Ishikawa (cell line): ENCODE data around the gene DMAC2L.

ENCODE experiments used
- CEBPB ChIP-seq: IDR thresholded peaks from 2 replicates; pipeline ENCODE4 v1.6.1; 2012
- CREB1 ChIP-seq: IDR thresholded peaks from 2 replicates; pipeline ENCODE4 v1.6.1; 2012; ENCODE audit warnings: low read depth
- EGR1 ChIP-seq: IDR thresholded peaks from 2 replicates; pipeline ENCODE4 v1.6.1; 2012
- EP300 ChIP-seq: IDR thresholded peaks from 2 replicates; pipeline ENCODE4 v1.6.1; 2012; ENCODE audit warnings: borderline replicate concordance
- NFIC ChIP-seq: IDR thresholded peaks from 2 replicates; pipeline ENCODE4 v1.6.1; 2012
- RAD21 ChIP-seq: IDR thresholded peaks from 2 replicates; pipeline ENCODE4 v1.6.1; 2012; ENCODE audit warnings: low read depth
- REST ChIP-seq: IDR thresholded peaks from 2 replicates; pipeline ENCODE4 v1.6.1; 2012; ENCODE audit warnings: low read depth, mild to moderate bottlenecking
- TAF1 ChIP-seq: IDR thresholded peaks from 2 replicates; pipeline ENCODE4 v1.6.1; 2012; ENCODE audit warnings: low read depth, mild to moderate bottlenecking
- TCF12 ChIP-seq: IDR thresholded peaks from 2 replicates; pipeline ENCODE4 v1.6.1; 2012; ENCODE audit warnings: low read depth
- TEAD4 ChIP-seq: IDR thresholded peaks from 2 replicates; pipeline ENCODE4 v1.6.1; 2012
- YY1 ChIP-seq: IDR thresholded peaks from 2 replicates; pipeline ENCODE4 v1.6.1; 2012; ENCODE audit warnings: low read depth
- ZBTB7A ChIP-seq: IDR thresholded peaks from 2 replicates; pipeline ENCODE4 v1.6.1; 2012; ENCODE audit warnings: low read depth
- TF ChIP-seq, protein P1 (sequence below): IDR thresholded peaks from 2 replicates; pipeline ENCODE4 v1.6.1; 2012
- TF ChIP-seq, protein P2 (sequence below): IDR thresholded peaks from 2 replicates; pipeline ENCODE4 v1.6.1; 2012

DNA sequence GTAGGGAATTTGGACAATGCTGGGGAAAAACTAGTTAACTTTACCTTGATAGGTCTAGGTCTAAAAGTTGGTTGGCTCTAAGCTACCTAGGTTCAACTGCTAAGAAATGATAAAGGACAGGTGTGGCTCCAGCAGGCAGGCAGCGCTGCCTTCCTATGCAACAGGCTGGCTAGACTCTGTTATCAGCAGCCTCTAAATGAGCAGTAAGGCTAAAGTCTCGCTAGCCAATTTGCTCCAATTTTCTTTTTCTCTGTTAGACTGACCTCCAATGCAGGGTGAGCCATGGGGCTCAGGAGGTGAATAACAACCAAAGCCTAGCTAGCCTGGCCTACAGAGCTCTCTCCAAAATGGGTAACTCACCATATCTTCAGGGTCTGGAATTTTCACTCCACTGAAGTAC is 26.5 kb downstream of the DMAC2L start:
- TF ChIP-seq EP300 (no peak), CREB1 (no peak), RAD21 (no peak), REST (no peak), EGR1 (no peak), TCF12 (no peak), NFIC (no peak), CEBPB (no peak), ZBTB7A (no peak), YY1 (no peak), TAF1 (no peak), TEAD4 (no peak)
- TF ChIP-seq, protein P1, sequence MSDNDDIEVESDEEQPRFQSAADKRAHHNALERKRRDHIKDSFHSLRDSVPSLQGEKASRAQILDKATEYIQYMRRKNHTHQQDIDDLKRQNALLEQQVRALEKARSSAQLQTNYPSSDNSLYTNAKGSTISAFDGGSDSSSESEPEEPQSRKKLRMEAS: no peak
- TF ChIP-seq, protein P2, sequence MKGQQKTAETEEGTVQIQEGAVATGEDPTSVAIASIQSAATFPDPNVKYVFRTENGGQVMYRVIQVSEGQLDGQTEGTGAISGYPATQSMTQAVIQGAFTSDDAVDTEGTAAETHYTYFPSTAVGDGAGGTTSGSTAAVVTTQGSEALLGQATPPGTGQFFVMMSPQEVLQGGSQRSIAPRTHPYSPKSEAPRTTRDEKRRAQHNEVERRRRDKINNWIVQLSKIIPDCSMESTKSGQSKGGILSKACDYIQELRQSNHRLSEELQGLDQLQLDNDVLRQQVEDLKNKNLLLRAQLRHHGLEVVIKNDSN: no peak
